SK-N-MC (cell line): ENCODE measurements around the gene CTNNAL1.

ENCODE experiments used
- EZH2 ChIP-seq: fragments of 200-600 bp; sonication (generic); IDR thresholded peaks from one replicate; pipeline ENCODE4 v1.6.1; 2017; ENCODE audit warnings: antibody characterized with exemption
- FOXP2 ChIP-seq: optimal IDR thresholded peaks from 2 replicates; pipeline ENCODE3; 2011; ENCODE audit warnings: mild to moderate bottlenecking, moderate library complexity; ENCODE audit not compliant: insufficient read depth; ENCODE audit errors: extremely low read length, control extremely low read depth
- POLR2AphosphoS5 ChIP-seq: IDR thresholded peaks from 2 replicates; pipeline ENCODE4 v1.6.1; 2012; ENCODE audit warnings: mild to moderate bottlenecking, low read depth, low read length, borderline replicate concordance

DNA sequence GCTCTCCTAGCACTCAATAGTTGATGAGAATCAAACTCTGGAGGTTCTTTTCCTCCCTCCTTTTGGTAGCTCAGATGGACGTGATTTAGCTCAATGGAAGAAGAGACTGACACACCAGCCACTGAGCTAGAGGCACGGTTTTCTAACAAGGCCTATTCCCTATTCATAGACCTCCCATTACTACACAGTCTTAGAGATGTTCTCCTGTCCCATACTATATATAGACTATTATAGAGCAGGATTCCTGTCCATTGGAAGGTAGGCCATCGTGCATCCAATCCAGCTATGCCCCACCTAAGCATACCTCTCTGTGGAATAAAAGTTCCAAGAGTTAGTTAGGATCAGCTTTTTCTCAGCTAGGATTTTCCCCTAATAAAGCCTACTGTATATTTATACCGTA, 30.3 kb upstream of the CTNNAL1 start:
- TF ChIP-seq POLR2AphosphoS5 = no peak
- no peak for TF ChIP-seq FOXP2
- no peak for TF ChIP-seq EZH2
